22Rv1 (cell line): Measurements from ENCODE around the gene ADGRE2.

Experiments
- H3K27ac ChIP-seq: fragments of 450-650 bp; 2 replicates; pipeline ENCODE4 v1.5.1; 2017
- CTCF ChIP-seq: fragments of 450-650 bp; IDR thresholded peaks from 2 replicates; pipeline ENCODE4 v1.5.1; 2017; ENCODE audit warnings: mild to moderate bottlenecking
- ZFX ChIP-seq: fragments of 450-650 bp; IDR thresholded peaks from 2 replicates; pipeline ENCODE4 v1.6.1; 2017; ENCODE audit warnings: antibody characterized with exemption, borderline replicate concordance

ADGRE2 gene

GRCh38 chr19:14764401-14764800, 14.0 kb downstream of the ADGRE2 start:
- TF ChIP-seq CTCF (no peak), ZFX (no peak)
- no peak overlapping the region for H3K27ac ChIP-seq

- no peak overlapping the region for H3K27ac ChIP-seq
- TF ChIP-seq CTCF: no peak
- TF ChIP-seq ZFX: no peak
These were observed 14.7 kb downstream of the ADGRE2 start for GRCh38 chr19:14763497-14764145.

GRCh38 chr19:14762111-14762510, 16.2 kb downstream of the ADGRE2 start:
- no peak overlapping the region for H3K27ac ChIP-seq
- no peak for TF ChIP-seq CTCF

GRCh38 chr19:14761607-14762006, 16.8 kb downstream of the ADGRE2 start:
- H3K27ac ChIP-seq: no peak overlapping the region
- TF ChIP-seq CTCF (no peak), ZFX (no peak)

- no peak for TF ChIP-seq ZFX
- TF ChIP-seq CTCF: no peak
- no peak overlapping the region for H3K27ac ChIP-seq
These were observed 19.5 kb downstream of the ADGRE2 start for GRCh38 chr19:14758816-14759215.

GRCh38 chr19:14748601-14749000, 29.8 kb downstream of the ADGRE2 start:
- no peak for TF ChIP-seq ZFX
- TF ChIP-seq CTCF: no peak
- no peak overlapping the region for H3K27ac ChIP-seq

GRCh38 chr19:14746886-14747285, 31.5 kb downstream of the ADGRE2 start:
- H3K27ac ChIP-seq: no peak overlapping the region
- TF ChIP-seq ZFX (no peak), CTCF (no peak)
